WERI-Rb-1 (cell line): ENCODE data around the gene CYB5R2.

ENCODE experiments used
- DNase-seq: peaks from one replicate; pipeline ENCODE4 v3.0.0-alpha.2; 2020
- H3K27ac ChIP-seq: fragments of 250-450 bp; sonication (Bioruptor Pico); 2 replicates; pipeline ENCODE4 v1.5.1; 2020; ENCODE audit warnings: mild to moderate bottlenecking, moderate library complexity
- H3K27me3 ChIP-seq: fragments of 250-450 bp; sonication (Bioruptor Pico); 2 replicates; pipeline ENCODE4 v1.5.1; 2021; ENCODE audit warnings: mild to moderate bottlenecking, low read depth, moderate library complexity; ENCODE audit not compliant: insufficient read depth, severe bottlenecking
- H3K36me3 ChIP-seq: fragments of 250-450 bp; sonication (Bioruptor Pico); 2 replicates; pipeline ENCODE4 v1.5.1; 2020; ENCODE audit warnings: mild to moderate bottlenecking, moderate library complexity
- H3K4me3 ChIP-seq: 2 replicates; pipeline ENCODE4 v1.5.1; 2011; ENCODE audit warnings: low read depth, mild to moderate bottlenecking, control low read depth, low read length
- H3K9me3 ChIP-seq: fragments of 250-450 bp; sonication (Bioruptor Pico); 2 replicates; pipeline ENCODE4 v1.5.1; 2021; ENCODE audit warnings: mild to moderate bottlenecking, moderate library complexity; ENCODE audit not compliant: severe bottlenecking
- TF ChIP-seq, protein P1 (sequence below): IDR thresholded peaks from 2 replicates; pipeline ENCODE4 v1.5.1; 2011; ENCODE audit warnings: low read depth, mild to moderate bottlenecking, control low read depth, inconsistent platforms, low read length

Gene CYB5R2

DNA sequence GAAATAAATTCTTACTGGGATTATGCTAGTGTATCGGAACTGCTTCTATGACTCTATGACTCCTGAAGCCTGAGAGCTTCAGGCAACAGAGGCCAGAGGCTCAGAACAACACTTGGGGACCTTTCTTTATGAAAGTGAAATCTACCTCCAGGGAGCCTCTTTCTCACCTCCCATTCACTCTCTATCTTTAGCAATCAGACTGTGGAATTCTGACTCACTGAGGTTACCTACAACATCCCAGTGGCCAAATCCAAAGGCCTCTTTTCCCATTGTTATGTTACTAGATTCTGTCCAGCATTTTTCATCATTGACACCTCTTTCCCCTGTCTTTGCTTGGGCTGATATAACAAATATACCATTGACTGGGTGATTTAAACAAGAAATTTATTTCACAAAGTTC is 14.1 kb upstream of the CYB5R2 start:
- H3K4me3 ChIP-seq = no peak overlapping the region
- TF ChIP-seq, protein P1, sequence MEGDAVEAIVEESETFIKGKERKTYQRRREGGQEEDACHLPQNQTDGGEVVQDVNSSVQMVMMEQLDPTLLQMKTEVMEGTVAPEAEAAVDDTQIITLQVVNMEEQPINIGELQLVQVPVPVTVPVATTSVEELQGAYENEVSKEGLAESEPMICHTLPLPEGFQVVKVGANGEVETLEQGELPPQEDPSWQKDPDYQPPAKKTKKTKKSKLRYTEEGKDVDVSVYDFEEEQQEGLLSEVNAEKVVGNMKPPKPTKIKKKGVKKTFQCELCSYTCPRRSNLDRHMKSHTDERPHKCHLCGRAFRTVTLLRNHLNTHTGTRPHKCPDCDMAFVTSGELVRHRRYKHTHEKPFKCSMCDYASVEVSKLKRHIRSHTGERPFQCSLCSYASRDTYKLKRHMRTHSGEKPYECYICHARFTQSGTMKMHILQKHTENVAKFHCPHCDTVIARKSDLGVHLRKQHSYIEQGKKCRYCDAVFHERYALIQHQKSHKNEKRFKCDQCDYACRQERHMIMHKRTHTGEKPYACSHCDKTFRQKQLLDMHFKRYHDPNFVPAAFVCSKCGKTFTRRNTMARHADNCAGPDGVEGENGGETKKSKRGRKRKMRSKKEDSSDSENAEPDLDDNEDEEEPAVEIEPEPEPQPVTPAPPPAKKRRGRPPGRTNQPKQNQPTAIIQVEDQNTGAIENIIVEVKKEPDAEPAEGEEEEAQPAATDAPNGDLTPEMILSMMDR = no peak
- DNase-seq = no peak
- H3K36me3 ChIP-seq = no peaks in the 10 kb centered on the region
- H3K27ac ChIP-seq = no peak overlapping the region
- no peaks in the 10 kb centered on the region for H3K9me3 ChIP-seq
- peaks cover 61% of the 10 kb centered on the region for H3K27me3 ChIP-seq

DNA sequence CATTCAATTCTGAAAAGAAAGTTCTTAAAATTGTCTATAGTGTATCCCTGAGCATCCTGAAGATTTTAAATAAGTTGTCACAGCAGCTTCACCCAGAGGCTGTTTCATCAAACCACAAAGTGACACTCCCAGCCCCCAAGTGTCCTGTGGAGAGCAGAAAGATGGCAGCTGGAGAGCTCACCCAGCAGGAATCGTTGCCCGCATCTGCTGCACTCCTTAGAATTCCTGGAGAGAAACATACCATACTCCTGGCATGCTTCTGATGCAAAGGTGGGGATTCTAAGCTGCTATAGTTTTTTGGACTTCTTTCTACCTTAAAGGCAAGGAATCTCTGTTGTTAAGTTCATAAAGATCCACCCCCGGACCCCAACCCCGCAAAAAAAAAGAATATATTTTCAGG is 13.5 kb upstream of the CYB5R2 start:
- peaks cover 63% of the 10 kb centered on the region for H3K27me3 ChIP-seq
- no peak overlapping the region for H3K4me3 ChIP-seq

DNA sequence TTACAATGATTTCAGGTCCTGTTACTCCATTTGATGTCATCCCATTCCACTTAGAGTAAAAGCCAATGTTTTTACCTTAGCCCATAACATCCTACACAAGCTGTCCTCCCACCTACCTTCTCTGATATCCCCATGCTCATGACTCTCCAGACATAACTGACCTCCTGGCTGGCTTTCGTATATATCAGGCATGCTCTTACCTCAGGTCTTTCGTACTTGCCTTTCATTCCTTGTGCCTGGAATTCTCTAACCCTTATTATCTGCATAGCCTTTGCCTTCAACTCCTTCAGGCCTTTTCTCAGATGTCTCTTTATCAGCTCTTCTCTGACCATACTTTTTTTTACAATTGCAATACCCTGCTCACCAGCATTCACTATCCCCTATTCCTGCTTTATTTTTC is 10.3 kb upstream of the CYB5R2 start:
- Histone ChIP-seq H3K36me3 (no peaks in the 10 kb centered on the region), H3K27me3 (peaks cover 51% of the 10 kb centered on the region), H3K9me3 (no peaks in the 10 kb centered on the region), H3K27ac (no peak overlapping the region), H3K4me3 (no peak overlapping the region)
- no peak for DNase-seq
- TF ChIP-seq, protein P1 = no peak

More for the DNA sequence above, 13.5 kb upstream of the CYB5R2 start:
- H3K9me3 ChIP-seq = no peaks in the 10 kb centered on the region
- DNase-seq = no peak
- no peak overlapping the region for H3K27ac ChIP-seq
- TF ChIP-seq, protein P1 = no peak
- no peaks in the 10 kb centered on the region for H3K36me3 ChIP-seq

DNA sequence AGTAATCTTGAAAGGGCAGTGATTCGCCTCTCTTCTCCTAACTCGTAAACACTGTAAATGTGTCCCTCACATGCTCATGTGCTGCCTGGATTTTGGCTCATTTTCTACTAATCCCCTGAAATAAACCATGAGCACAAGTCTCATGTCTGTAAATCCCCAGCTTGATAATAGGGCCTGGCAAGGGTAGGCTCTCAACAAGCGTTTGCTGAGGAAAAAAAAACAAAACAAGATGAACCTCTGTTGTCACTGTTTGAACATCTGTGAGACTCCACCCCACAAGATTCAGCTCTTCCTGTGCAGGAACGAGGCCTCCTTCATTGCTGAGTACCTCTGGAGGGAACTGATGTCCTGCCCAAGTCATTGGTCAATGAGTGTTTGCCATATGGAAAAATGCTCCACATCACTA is 4.5 kb upstream of the CYB5R2 start:
- H3K27me3 ChIP-seq = peaks cover 40% of the 10 kb centered on the region
- no peak overlapping the region for H3K27ac ChIP-seq
- no peaks in the 10 kb centered on the region for H3K36me3 ChIP-seq
- H3K9me3 ChIP-seq = no peaks in the 10 kb centered on the region
- no peak overlapping the region for H3K4me3 ChIP-seq
- no peak for DNase-seq
- TF ChIP-seq, protein P1 = no peak

DNA sequence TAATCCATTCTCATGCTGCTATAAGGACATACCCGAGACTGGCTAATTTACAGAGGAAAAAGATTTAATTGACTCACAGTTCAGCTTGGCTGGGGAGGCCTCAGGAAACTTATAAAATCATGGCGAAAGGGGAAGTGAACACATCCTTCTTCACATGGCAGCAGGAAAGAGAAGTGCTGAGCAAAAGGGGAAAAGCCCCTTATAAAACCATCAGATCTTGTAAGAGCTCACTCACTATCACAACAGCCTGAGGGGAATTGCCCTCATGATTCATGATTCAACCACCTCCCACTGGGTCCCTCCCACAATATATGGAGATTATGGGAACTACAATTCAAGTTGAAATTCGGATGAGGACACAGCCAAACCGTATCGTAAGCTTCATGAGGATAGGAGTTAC is 3.8 kb upstream of the CYB5R2 start:
- DNase-seq = no peak

DNA sequence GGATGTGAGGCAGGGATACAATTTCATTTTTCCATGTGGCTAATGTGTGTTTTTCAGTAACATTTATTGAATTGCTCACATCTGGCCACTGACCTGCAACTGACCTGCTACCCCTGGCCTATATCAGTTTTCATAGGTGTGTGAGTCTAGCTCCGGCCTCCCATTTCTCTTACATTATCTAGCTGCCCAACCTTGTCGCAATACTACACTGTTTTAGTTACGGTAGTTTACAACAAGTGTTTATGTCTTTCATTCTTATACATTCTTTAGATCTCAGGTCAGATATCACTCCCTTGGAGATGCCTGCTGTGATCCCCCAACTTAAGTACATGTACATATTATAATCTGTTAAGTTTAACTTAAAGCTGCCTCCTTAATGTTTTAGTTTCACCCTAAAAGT is 2.3 kb upstream of the CYB5R2 start:
- Histone ChIP-seq H3K27me3 (peaks cover 39% of the 10 kb centered on the region), H3K36me3 (no peaks in the 10 kb centered on the region), H3K27ac (no peak overlapping the region), H3K9me3 (no peaks in the 10 kb centered on the region), H3K4me3 (no peak overlapping the region)
- no peak for DNase-seq
- TF ChIP-seq, protein P1 = no peak

More for the DNA sequence above, 3.8 kb upstream of the CYB5R2 start:
- H3K36me3 ChIP-seq = no peaks in the 10 kb centered on the region
- no peak overlapping the region for H3K27ac ChIP-seq
- peaks cover 43% of the 10 kb centered on the region for H3K27me3 ChIP-seq
- TF ChIP-seq, protein P1 = no peak
- H3K9me3 ChIP-seq = no peaks in the 10 kb centered on the region
- H3K4me3 ChIP-seq = no peak overlapping the region
